ENCODE measurements around the gene SNAPC2.

Gene SNAPC2

DNA sequence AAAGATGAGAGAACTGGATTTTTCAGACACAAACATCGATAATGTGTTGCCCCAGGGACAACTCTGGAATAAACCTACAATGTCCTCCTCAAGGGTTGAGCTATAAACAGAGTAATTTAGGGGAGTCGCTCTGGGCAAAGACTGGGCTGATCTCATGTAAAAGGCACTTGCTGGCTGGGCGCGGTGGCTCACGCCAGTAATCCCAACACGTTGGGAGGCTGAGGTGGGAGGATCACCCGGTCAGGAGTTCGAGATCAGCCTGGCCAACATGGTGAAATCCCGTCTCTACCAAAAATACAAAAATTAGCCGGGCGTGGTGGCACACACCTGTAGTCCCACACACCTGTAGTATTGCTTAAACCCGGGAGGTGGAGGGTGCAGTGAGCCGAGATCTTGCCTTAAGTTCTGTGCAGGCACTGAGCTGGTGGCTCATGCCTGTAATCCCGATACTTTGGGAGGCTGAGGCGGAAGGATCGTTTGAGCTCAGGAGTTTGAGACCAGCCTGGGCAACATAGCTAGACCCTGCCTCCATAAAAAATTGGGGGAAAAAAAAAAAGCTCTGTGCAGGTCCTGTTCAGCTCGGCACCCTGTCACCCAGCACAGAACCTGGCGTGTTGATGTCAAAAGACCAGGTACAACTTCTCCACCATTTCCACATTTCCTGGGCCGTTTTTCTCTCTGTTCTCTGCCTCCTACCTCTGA lies 21.9 kb downstream of the SNAPC2 start:
- H3K4me2 ChIP-seq, result peak overlapping the region; percentile 76
- H3K9ac ChIP-seq, result no peak overlapping the region; the same call in 1 of the 2 replicates
- TF ChIP-seq, protein P1, sequence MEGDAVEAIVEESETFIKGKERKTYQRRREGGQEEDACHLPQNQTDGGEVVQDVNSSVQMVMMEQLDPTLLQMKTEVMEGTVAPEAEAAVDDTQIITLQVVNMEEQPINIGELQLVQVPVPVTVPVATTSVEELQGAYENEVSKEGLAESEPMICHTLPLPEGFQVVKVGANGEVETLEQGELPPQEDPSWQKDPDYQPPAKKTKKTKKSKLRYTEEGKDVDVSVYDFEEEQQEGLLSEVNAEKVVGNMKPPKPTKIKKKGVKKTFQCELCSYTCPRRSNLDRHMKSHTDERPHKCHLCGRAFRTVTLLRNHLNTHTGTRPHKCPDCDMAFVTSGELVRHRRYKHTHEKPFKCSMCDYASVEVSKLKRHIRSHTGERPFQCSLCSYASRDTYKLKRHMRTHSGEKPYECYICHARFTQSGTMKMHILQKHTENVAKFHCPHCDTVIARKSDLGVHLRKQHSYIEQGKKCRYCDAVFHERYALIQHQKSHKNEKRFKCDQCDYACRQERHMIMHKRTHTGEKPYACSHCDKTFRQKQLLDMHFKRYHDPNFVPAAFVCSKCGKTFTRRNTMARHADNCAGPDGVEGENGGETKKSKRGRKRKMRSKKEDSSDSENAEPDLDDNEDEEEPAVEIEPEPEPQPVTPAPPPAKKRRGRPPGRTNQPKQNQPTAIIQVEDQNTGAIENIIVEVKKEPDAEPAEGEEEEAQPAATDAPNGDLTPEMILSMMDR (conservative IDR thresholded peaks at IDR 0.05; ENCODE audit: low read depth, low read length), result no peak
- peaks cover 43% of the 10 kb centered on the region for H3K79me2 ChIP-seq (ENCODE audit: insufficient read depth, low read depth)
- no peaks in the 10 kb centered on the region for H3K27me3 ChIP-seq (ENCODE audit: insufficient read depth, low read depth)
- H4K20me1 ChIP-seq (ENCODE audit: insufficient read depth), result no peaks in the 10 kb centered on the region
- H3K4me1 ChIP-seq (ENCODE audit: low read depth, poor library complexity, severe bottlenecking), result peaks cover 15% of the 10 kb centered on the region
- H3K4me3 ChIP-seq (IDR thresholded peaks at IDR 0.05; ENCODE audit: insufficient read depth, low read depth, low read length), result no peak overlapping the region
- no peaks in the 10 kb centered on the region for H3K36me3 ChIP-seq (ENCODE audit: insufficient read depth)
- H2AFZ ChIP-seq (ENCODE audit: low read depth), result no peak overlapping the region
- no peak overlapping the region for H3K27ac ChIP-seq

DNA sequence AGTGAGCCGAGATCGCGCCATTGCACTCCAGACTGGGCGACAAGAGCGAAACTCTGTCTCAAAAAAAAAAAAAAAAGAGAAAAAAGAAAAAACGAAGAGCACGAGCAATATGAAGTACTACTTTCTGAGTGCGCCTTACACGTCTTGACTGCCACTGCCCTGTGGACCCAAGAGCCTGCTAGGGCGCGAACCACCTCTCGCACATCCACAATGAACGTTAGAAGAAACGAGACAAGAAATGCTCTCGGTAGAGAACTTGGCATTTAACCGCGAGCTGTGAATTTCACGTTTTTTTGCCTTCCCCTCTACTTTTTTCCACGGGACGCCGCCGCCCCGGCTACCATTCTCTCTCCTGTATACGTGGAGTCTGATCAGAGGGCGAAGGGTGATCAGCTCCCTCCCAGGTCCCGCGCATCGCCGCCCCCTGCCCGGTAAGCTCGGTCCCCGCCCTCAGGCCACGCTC lies 22.9 kb downstream of the SNAPC2 start:
- TF ChIP-seq, protein P1 (conservative IDR thresholded peaks at IDR 0.05; ENCODE audit: low read depth, low read length), result no peak
- Histone ChIP-seq H3K9ac (peak overlapping the region; percentile 99), H3K27me3 (ENCODE audit: insufficient read depth, low read depth) (no peaks in the 10 kb centered on the region), H3K27ac (peak overlapping the region; percentile 90), H4K20me1 (ENCODE audit: insufficient read depth) (no peaks in the 10 kb centered on the region), H3K79me2 (ENCODE audit: insufficient read depth, low read depth) (peaks cover 41% of the 10 kb centered on the region), H3K4me1 (ENCODE audit: low read depth, poor library complexity, severe bottlenecking) (peaks cover 15% of the 10 kb centered on the region), H3K4me2 (peak overlapping the region; percentile 76), H2AFZ (ENCODE audit: low read depth) (peak overlapping the region; percentile 57), H3K4me3 (IDR thresholded peaks at IDR 0.05; ENCODE audit: insufficient read depth, low read depth, low read length) (no peak overlapping the region), H3K36me3 (ENCODE audit: insufficient read depth) (no peaks in the 10 kb centered on the region)

DNA sequence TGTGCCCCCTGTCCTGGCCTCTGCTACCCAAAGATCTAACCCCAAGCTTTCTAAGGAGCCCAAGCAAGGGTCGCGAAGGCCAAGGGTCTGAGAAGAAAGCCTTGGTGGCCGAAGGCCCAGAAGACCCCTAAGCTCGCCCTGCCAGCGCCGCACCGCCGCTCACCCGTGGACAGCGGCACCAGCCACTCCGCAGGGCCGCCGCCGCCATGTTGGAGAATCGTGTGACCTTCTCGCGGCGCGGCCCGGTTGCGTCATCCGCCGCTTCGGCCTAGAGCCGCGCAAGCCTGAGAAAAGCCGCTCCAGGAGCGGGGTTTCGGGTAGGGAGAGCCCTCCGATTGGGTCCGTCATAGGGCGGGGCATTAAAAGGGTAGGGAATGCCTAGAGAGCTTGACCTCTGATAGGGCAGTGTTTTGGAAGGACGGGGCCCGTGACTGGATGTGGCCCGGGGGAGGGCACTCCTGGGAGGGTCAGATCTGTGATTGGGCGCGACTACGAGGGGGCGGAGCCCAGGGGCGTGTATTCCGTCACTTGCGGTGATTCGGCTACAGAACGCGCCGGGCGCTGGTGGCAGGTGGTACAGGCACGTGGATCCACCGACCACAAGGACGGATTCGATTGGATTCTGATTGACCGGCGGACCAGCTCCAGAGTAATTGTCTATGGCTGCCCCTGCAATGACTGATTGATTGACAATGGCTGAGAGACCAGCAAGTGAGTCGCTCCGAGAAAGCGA lies 23.5 kb downstream of the SNAPC2 start, which contains the start of gene TIMM44:
TSS of gene TIMM44 (minus strand) at position 223 of the 733 bp plus-strand sequence. CDS start at position 208, 15 bp downstream.
- H3K36me3 ChIP-seq (ENCODE audit: insufficient read depth), result no peaks in the 10 kb centered on the region
- H2AFZ ChIP-seq (ENCODE audit: low read depth), result peak within 1 kb of the TSS; percentile 77

DNA sequence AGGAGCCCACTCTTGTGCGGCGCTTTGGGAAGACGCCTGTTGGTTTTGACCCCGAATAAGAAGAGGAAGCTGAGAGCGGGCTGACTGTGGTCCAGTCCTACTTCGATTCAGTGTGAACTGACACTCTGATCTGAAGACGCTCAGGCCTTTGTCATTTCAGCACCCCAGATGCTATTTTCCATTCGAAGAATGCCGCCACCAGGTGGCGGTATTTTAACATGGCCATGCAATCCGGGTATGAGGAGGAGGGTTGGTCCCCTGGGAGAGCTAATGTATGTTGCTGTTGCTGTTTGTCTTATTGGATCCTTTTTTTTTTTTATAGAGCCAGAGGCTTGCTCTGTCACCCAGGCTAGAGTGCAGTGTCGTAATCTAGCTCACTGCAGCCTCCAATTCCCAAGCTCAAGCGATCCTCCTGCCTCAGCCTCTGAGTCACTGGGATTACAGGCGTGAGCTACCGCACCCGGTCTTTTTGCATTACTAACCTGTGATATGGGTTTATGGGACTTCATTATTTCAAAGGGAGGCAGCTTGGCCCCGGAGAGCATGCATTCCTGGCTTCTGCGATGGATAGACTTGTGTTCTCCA lies 24.1 kb downstream of the SNAPC2 start:
- H3K4me1 ChIP-seq (ENCODE audit: low read depth, poor library complexity, severe bottlenecking), result peaks cover 15% of the 10 kb centered on the region
- H3K4me2 ChIP-seq, result peak overlapping the region; percentile 80
- H3K79me2 ChIP-seq (ENCODE audit: insufficient read depth, low read depth), result peaks cover 38% of the 10 kb centered on the region
- peak overlapping the region; percentile 94 for H3K27ac ChIP-seq
- no peak overlapping the region for H3K4me3 ChIP-seq (IDR thresholded peaks at IDR 0.05; ENCODE audit: insufficient read depth, low read depth, low read length)
- H3K27me3 ChIP-seq (ENCODE audit: insufficient read depth, low read depth), result no peaks in the 10 kb centered on the region
- no peaks in the 10 kb centered on the region for H3K36me3 ChIP-seq (ENCODE audit: insufficient read depth)
- H4K20me1 ChIP-seq (ENCODE audit: insufficient read depth), result no peaks in the 10 kb centered on the region
- H3K9ac ChIP-seq, result peak overlapping the region; percentile 91
- TF ChIP-seq, protein P1 (conservative IDR thresholded peaks at IDR 0.05; ENCODE audit: low read depth, low read length), result peak; percentile 96
- peak overlapping the region; percentile 77 for H2AFZ ChIP-seq (ENCODE audit: low read depth)

More for the DNA sequence above, 23.5 kb downstream of the SNAPC2 start, which contains the start of gene TIMM44:
- no peaks in the 10 kb centered on the region for H3K27me3 ChIP-seq (ENCODE audit: insufficient read depth, low read depth)
- peak within 1 kb of the TSS; percentile 94 for H3K27ac ChIP-seq
- peaks cover 38% of the 10 kb centered on the region for H3K79me2 ChIP-seq (ENCODE audit: insufficient read depth, low read depth)
- H3K4me3 ChIP-seq (IDR thresholded peaks at IDR 0.05; ENCODE audit: insufficient read depth, low read depth, low read length), result no peak within 1 kb of the TSS
- no peaks in the 10 kb centered on the region for H4K20me1 ChIP-seq (ENCODE audit: insufficient read depth)
- peaks cover 15% of the 10 kb centered on the region for H3K4me1 ChIP-seq (ENCODE audit: low read depth, poor library complexity, severe bottlenecking)
- H3K4me2 ChIP-seq, result peak within 1 kb of the TSS; percentile 80
- TF ChIP-seq, protein P1 (conservative IDR thresholded peaks at IDR 0.05; ENCODE audit: low read depth, low read length), result no peak
- H3K9ac ChIP-seq, result peak within 1 kb of the TSS; percentile 99
